GM21528 (cell line): ENCODE data around the gene PRAC1.

Source experiments
- ATAC-seq: cut with Tn5 transposase; IDR thresholded peaks from one replicate; pipeline ENCODE4 v1.9.1; 2021; ENCODE audit warnings: mild to moderate bottlenecking, moderate library complexity; ENCODE audit not compliant: unreplicated experiment, low FRiP score

The PRAC1 gene

DNA sequence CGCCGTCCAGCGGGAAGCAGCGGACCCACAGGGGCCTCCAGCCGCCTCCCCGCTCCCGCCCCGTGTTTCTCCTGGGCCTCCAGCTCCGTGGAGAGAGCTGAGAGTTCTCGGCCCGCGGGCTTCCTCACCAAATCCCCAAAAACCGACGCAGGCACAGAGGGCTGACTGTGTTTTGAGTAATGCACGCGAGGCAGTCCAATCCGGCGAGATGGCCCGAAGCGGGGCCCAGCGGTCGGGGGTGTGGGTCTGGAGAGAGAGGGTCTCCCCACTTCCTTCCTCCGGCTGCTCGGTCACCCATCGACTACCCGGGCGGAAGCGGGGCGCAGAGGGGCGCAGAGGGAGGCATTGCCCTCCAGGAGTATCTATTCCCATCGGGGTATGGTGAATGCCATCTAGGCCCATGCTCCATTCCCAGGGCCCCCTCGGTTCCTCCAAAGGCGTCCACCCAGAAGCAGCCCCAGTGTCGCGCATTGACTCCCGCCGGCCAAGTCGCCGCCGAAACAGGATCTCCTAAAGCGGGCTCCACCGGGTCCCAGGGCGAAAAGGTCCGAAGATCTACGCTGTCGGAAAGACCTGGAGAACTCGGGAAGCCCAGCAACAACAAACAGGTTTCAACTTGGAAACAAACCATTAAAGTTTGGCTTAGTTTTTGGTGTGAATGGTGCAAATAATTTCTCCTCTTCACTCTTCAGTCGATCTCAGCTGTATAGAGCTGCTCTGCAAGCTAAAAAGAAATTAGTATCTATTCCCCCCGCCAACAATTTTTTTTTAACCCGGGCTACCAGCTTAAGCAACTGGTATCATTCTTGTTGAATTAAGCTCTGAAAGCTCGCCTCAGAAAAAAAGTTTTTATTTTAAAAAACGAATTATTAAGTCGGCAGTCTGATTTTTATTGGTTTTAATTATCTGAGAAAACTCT lies 25.4 kb upstream of the PRAC1 start:
- no peak for ATAC-seq

DNA sequence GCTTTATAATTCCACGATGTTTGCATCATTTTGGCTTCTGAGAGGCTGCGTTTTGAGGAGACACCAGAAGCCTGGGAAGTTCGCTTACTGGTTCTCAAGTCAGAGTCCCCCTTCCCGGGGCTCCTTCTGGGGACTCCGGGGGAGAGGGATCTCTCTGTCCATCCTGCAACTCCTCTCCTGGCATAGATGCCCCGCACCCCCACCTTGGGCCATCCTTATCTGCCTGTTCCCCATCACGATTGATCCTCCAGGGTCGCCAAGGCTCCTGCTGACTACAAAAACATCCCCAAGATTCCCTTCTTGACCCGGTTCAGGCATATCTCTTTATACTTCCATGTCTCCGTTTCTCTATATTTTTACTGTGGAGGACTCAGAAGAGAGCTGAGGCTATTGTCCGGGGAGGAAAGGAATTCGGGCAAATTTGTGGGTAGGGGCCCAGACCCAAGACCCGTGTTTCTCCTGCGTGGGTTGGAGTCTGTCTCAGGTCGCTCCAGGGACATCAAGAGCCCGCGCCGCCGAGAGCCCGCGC lies 24.7 kb upstream of the PRAC1 start:
- ATAC-seq, result no peak

DNA sequence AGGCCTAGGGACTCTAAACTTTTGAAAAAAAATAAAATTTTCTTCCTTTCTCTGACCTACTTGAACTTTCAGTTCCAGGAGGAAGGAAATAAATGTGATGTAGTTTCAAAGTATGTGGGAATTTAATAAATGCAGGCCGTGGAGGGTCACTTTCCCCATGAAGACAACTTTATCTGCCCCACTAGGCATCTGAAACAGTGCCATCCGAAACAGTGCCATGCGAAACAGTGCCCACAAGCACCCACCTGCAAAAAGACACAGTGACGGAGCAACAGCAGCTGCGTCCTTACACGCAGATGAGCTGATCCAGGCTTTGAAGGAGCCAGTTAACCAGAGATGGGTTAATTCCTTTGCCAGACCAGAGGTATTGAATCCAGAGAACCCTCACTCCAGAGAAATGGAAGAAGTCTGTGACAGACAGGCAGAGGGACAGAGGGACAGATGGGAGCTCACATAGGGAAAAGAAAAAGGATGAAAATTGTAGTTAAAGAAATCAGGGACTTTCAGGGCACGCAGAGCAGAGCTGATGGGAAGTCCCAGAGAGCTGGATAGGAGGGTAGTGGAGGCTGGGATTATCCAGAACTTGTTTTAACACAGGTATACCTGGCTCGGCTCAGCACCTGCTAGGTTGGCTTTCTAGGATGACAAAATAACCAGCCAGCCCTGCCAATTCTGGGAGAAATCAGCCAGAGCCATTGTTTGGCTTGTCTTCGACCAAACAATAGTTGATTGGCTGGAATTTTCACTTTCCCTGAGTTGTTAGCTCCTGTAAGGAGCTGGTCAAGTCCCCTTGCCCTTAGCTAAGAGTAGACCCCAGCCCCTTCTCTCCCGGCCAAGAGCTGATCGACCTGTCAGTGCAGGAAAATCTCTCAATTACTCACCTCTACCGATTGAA lies 23.3 kb upstream of the PRAC1 start:
- ATAC-seq, result no peak

DNA sequence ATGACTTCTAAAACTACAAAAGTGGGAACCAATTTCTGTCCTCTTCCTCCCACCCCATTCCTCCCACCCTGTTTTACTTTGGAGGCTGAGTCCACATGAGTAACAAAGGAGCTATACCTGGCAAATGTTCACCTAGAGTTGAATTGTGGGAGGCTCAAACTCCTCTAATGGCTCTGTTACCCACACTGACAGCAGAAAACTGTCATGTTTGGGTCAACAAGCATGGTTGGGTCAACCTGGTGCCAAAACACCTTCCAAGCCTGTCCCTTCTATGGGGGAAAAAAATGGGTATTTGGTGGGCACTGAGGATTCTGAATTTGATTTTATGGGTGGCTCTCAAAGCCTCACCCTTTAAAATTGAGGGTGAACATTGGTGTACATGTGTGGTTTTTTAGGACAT lies 18.2 kb upstream of the PRAC1 start:
- no peak for ATAC-seq

DNA sequence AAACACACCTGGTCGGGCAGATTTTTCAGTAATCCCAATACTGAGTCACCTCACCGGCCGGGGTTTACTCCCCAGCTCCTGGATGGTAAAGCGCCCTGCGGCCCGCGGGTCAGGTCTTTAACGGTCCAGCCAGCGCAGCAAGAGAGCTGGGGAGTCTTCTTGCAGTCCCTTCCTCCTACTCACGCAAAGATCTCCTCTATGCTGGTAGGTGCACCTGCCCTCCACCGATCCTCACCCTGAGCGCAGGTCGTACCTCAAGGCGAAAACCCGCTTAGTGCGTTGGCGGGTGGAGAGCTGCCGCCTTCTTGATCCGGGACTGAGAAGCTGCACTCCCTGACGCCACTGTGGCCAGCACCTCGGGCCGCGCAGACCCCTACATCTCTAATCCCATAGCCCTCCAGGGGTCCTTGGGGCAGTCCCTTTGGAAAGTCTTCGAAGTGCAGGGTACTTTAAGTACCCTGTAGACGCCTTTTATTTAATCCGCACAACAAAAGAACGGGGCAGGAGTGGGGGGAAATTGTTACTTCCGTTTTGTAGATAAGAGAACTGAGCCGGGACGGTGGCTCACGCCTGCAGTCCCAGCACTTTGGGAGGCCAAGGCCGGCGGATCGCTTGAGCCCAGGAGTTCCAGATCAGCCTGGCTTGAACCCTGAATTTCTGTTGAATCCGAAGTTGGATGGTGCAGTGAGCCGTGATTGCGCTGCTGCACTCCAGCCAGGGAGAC lies 16.6 kb upstream of the PRAC1 start:
- no peak for ATAC-seq

DNA sequence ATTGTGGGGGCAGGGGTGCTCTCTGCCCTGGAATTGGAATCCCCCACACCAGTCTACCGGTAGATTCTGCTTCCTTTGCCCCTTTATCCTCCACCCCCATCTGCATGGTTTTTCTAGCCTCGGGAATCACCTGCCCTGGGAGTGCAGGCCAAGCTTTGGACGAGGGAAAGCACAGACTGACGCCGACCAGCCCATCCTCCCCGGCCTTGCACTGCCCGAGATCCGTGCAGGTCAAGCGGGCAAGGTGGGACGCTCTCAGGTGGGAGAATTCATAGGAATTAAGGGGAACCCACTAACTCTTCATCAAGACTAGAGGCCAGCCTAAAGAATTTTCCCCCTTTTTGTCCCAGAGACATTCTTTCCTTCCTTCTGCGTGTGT lies 16.1 kb upstream of the PRAC1 start:
- no peak for ATAC-seq

DNA sequence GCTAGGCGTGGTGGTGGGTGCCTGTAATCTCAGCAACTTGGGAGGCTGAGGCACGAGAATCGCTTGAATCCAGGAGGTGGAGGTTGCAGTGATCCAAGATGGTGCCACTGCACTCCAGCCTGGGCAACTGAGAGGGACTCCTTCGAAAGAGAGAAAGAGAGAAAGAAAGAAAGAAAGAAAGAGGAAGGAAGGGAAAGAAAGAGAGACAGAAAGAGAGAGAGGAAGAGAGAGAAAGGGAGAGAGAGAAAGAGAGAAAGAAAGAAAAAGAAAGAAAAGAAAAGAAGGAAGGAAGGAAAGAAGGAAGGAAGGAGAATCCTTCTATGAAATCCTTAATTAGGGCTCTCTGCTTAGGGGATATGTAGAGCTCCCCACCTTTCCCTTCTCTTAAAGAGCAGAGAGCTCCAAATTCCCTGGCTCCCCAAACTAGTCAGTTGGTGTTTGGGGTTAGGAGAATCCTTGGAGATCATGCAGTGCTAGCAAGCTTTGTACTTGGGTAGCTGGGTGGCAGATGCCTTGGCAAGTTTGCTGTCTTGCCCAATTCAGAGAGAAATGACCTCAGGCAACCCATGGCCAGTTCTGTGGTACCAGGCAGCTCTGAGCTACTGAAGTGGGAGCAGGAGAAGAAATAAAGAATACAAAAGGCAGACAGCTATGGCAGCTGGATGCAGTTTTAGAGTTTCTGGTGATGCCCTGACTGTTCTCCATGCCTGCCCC lies 15.2 kb upstream of the PRAC1 start:
- no peak for ATAC-seq

DNA sequence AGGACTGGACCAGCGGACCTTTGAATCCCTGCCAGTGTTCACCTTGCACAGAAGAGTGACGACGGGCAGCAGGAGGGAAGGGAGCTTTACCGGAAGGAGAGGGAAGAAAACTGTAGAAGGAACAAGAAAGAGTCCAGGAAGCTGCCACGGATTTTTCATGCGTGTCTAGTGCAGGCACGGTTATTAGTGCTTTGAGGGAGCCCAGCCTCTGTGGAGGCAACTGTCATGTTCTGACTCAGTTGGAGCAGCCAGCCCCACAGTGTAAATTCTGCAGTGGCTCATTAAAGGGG lies 12.7 kb upstream of the PRAC1 start:
- ATAC-seq, result no peak

DNA sequence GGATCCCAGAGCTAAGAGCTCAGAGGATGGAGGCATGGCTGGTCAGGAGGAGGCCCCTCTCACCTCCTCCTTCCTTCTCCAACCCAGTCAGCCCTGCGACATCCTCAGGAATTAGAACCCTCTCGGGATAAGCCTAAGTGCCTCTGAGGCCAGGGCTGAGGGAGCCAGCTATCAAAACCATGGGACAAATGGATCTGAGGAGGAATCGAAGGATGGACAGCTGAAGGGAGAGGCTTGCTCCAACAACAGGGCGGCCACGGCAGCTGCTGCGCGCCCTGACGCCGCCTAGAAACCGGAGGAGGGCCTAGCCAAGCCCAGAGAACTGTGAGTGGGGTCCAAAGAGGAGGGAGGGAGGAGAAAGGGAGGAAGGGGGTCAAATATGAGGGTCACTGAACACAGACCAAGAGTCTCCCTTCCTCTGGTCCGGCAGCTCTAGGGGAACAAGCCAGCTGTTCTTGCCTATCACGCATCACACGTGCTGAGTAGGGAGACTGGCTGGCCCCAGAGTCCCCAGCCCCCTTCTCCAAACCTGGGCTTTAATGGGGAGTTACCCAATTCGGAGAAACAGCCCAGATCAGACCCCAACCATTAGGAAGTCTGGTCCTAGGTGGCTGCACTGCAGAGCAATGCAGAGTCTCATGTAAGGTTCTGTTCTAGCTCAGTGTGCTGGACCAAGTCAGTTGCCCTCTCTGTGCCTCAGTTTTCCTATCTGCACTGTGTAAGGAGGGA lies 12.2 kb upstream of the PRAC1 start:
- ATAC-seq, result no peak

DNA sequence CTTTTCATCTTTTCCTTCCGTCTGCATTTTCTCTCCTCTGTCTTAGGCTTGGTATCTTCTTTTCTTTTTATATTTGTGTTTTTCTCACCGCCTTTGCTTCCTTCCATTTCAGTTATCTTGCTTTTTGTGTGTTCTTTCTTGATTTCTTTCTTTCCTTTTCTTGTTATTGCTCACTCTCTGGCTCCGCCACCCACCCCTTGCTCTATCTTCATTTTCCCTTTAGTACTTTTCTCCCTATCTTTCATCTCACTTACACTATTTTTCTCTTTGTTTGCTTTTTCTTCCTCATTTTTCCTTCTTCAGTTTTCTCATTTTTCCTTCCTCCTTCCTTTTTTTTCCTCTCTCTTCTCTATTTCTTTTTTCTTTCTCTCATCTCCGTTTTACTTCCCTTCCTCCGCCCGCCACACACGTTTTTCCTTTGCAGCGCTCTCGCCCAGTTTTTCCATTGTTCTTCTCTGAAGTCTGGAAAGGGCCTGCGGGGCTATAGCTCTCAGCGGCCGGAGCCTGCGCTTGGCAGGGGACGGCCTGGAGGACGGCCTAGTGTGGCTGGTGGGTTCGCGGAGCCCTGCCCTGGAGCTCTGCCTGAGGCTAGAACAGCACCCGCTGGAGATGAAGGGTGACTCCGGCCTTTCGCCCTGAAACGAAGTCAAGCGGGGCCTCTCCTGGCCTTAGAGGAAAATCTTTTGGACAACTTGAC lies 11.5 kb upstream of the PRAC1 start:
- no peak for ATAC-seq

DNA sequence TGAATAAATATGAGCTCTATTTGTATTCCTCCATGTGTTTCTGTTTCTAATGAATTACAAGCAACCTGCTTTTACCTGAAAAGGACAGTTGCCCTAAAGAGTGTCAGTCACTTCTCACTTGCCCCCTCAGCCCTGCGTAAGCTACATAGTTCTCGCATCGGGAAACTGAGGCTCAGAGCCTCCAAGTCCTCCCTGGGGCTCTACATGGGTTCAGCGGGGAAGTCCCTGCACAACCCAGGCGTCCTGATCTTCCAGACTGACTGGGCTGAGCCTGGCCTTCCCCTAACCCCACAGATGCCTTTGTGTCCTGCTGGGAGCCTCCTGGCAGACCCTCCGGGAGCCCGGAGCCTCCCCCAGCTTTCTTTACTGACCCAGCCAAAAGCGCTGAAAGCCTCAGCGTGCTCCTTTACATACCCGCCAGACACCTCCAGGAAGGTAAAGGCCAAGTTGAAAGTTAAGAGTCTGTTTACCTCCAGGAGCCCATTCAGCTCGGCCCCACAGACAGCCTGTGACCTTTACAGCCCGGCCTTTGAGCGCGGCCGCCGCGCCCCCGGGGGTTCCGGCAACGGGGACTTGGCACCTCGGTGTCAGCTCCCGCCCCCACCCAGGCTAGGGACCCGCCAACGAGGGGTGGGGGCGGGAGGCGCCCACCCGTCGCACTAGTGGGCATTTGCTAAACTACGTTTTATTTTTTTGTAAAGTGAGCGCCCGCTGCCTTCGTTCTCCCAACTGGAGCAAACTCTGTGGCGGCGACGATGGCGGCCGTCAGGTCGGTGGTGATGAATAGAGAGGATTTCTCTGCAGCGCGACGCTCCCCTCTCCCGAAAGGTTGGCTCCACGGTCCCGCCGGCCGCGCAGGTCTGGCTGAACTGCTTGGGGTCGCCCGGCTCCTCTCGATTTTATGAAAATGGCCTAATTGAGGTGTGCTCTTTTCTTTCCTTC lies 10.6 kb upstream of the PRAC1 start:
- no peak for ATAC-seq

DNA sequence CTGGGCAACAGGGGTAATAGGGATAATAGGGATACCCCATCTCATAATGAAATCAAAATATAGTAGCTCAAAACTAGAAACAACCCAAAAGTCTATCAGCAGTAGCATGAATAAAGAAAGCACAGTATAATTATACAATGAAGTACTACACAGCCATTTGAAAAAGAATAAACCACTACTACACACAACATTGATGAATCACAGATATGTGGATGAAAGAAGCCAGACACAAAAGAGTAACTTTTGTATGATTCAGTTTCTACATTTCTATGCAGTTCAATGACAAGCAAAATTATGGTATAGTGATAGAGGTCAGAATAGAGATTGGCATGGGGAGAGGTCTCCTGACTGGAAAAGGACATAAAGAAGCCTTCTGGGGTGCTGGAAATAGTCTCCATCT lies 9.0 kb upstream of the PRAC1 start:
- ATAC-seq, result no peak

DNA sequence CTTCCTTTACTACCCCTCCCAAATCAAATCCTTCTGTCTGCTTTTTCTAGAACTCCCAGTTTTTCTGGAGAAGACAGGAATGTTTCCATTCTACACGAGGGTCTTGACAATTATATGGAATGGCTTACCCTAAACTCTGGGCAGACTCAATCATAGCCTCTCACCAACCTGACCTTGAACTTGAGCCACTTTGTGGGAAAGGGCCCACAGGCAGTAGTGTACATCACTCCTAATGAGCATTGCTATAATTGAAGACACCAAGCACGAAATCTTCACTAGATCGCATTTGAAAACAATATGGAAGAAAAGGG lies 7.9 kb upstream of the PRAC1 start:
- no peak for ATAC-seq

DNA sequence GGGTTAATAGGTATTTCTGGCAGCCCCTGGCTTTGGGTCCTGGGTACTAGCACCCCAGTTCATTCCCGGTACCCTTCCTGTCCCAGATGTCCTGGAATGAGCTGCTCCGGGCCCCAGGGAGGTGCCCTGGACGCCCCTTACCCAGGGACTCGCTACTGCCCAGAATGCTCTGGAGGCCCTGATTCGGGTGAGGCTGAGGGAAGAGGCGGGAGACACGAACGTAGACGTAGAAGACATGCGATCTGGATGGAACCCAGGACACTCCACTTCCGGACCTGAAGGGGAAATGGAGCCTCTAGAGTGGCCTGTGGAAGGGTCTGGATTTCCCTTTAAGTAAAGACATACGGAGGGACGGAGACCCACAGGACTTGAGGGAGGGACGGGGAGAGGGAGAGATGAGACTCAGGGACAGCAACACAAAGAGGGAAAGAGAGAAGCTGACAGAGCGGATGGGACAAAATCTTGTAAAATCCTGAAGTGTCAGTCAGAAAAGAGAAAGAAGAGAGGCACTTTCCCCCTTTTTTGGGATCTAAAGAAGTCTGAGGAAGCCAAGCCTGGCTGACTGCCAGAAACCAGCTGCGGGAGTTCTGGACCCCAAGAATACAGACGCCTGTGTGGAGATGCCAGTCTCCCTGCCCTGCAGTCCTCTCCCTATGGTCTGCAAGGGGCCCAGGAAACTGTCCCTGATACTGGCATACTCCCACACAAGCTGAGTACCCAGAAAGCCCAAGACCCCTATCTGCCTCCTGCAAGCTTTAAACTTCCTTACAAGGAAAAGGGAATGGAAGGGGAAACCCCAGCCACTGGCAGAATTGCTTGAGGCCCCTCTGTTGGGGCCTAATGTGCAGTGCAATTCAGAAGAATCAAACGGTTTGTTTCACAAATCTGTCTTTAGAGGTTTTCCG lies 7.3 kb upstream of the PRAC1 start:
- no peak for ATAC-seq

DNA sequence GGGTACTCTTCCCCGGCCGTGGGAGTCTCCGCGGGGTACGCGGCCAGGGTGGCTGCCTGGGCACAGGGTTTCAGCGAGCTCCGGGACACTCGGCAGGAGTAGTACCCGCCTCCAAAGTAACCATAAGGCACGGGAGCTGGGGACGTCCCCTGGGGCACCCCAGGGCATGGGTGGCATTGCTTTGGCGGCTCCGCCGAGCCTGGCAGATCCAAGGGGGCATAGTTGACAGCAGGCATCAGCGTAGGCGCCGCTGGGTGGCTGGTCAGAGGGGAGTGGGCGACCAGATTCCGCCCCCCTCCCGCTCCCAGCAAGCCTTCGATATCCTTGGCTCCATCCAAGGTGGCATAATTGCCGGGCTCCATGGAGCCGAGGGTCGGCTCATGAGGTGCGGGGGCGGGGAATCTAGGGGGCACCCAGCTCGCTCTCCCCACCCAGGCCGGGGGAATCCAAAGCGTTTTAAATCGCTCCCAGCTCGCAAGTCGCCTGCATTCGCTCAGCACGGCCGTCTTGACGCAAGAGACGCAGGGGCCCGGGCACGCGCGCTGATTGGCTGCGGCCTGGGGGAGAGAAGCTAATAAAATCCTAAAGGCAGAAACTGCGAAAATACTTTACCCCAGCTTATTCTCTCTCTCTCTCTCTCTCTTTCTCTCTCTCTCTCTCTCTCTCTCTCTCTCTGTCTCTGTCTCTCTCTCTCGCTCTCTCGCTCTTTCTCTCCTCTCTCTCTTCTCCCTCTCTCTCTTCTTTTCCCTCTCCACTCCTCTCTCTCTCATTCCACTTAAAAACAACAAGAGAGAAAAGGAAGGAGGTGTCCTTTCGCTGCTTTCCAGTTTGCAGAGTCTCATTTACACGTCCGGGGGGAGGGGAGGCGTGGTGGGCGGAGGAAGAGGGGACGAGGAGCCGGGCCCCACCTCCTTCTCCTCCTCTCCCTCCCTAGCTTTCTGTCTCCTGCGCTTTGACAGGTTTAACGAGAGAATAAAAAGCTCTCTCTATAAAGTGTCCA lies 6.2 kb upstream of the PRAC1 start, which contains the start of gene HOXB13:
HOXB13 (minus strand) TSS at position 519 of the 1,000 bp plus-strand sequence; CDS start at position 362, 157 bp downstream.
- ATAC-seq, result no peak
